OCI-LY1 (cell line): Measurements from ENCODE around the gene RTL10.

Experiments used
- CTCF ChIP-seq: fragments of 200-600 bp; sonication (generic), shearing (Covaris generic); IDR thresholded peaks from 2 replicates; pipeline ENCODE4 v1.5.1; 2017; ENCODE audit warnings: mild to moderate bottlenecking, antibody characterized with exemption, low read length, moderate library complexity, mixed read lengths
- EZH2 ChIP-seq: fragments of 200-600 bp; sonication (generic), shearing (Covaris generic); IDR thresholded peaks from 2 replicates; pipeline ENCODE4 v1.8.0; 2017; ENCODE audit warnings: borderline replicate concordance, mixed run types, mild to moderate bottlenecking, antibody characterized with exemption, low read length, moderate library complexity, mixed read lengths

GRCh38 chr22:19886605-19887255 is 32.1 kb upstream of the RTL10 start:
- TF ChIP-seq CTCF (no peak), EZH2 (no peak)
